ELF-1 (cell line): ENCODE data around the gene SCG5.
"Not testable (repeated sequence)": the region's sequence is repeated elsewhere in the genome, so short reads cannot be mapped to it uniquely, and the experiment has no call there.

Experiments
- DNase-seq: peaks from one replicate; pipeline ENCODE4 v3.0.0-alpha.2; 2016; ENCODE audit warnings: low read depth, low spot score

Gene SCG5, protein sequence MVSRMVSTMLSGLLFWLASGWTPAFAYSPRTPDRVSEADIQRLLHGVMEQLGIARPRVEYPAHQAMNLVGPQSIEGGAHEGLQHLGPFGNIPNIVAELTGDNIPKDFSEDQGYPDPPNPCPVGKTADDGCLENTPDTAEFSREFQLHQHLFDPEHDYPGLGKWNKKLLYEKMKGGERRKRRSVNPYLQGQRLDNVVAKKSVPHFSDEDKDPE

DNA sequence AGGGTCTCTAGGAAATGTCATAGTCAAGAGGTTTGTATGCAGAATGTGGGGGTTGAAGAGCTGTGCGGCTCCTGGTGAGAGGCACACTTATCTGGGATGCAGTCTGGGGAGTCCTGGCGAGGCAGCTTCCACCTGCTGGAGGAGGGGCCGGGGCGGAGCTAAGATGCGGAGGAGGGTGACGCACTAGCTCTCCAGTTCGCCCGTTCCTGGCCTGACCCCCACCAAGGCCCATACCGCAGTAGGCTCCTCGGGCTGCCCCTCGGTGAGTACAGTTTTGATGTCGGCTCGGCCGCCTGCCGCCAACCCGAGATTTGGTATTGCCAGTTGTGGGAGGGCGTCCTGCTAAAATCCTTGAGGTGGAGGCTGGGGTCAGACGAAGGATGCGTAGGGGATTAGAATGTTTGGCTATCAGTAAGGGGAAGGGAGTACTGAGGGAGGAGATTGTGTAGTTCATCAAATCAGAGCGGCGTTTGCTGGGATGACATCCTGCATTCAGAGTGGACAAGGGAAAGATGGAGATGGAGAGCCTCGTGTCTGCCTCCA, at the start of gene SCG5:
SCG5 (plus strand) TSS at position 194 of the 543 bp plus-strand sequence. CDS start 1,883 bp downstream, outside the sequence.
- peak; percentile 86 for DNase-seq

GRCh38 chr15:32593151-32593550, 48.4 kb upstream of the SCG5 start, which contains the start of gene GOLGA8N:
Gene GOLGA8N (plus strand): TSS chr15:32593456.
- DNase-seq, result not testable (repeated sequence)

GRCh38 chr15:32609518-32609917, 32.0 kb upstream of the SCG5 start:
- not testable (repeated sequence) for DNase-seq

DNA sequence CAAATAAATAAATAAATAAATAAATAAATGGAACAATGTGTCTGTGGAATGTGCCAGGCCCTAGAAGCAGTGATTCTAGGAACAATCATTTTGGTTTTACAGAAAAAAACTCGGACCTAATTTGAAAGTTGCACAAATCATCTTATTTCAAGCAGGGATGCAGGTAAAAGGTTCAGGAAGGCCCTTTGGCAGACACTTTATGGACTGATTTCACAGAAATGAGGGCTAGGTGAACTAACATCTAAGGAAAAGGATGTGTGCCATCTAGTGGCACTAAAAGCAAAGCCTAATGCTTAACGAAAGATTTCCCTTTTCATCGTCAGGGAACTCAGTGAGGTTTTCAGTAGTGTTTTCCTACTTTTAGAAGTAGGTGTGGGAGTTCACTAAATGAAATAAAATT, 30.8 kb upstream of the SCG5 start:
- DNase-seq, result peak; percentile 11

GRCh38 chr15:32614712-32615050, 26.8 kb upstream of the SCG5 start:
- DNase-seq, result not testable (repeated sequence)

- DNase-seq, result peak; percentile 91
Observed at GRCh38 chr15:32615051-32615870, 26.2 kb upstream of the SCG5 start, which contains the start of gene ARHGAP11A. Gene ARHGAP11A (plus strand): TSS chr15:32615504. CDS start chr15:32616212, 708 bp downstream.

GRCh38 chr15:32615871-32616426, 25.6 kb upstream of the SCG5 start:
- peak; percentile 25 for DNase-seq

DNA sequence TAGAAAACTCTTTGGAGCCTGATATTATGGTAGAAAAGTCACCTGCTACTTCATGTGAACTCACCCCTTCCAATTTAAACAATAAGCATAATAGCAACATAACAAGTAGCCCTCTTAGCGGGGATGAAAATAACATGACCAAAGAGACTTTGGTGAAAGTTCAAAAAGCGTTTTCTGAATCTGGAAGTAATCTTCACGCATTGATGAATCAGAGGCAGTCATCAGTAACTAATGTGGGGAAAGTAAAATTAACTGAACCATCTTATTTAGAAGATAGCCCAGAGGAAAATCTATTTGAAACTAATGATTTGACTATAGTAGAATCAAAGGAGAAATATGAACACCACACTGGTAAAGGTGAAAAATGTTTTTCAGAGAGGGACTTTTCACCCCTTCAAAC, 5.1 kb upstream of the SCG5 start:
- DNase-seq, result no peak

- no peak for DNase-seq
Observed at GRCh38 chr15:32636908-32637567, 4.5 kb upstream of the SCG5 start.

GRCh38 chr15:32637704-32638103, 3.8 kb upstream of the SCG5 start:
- no peak for DNase-seq

GRCh38 chr15:32642667-32643435, 1.3 kb downstream of the SCG5 start:
- no peak for DNase-seq

DNA sequence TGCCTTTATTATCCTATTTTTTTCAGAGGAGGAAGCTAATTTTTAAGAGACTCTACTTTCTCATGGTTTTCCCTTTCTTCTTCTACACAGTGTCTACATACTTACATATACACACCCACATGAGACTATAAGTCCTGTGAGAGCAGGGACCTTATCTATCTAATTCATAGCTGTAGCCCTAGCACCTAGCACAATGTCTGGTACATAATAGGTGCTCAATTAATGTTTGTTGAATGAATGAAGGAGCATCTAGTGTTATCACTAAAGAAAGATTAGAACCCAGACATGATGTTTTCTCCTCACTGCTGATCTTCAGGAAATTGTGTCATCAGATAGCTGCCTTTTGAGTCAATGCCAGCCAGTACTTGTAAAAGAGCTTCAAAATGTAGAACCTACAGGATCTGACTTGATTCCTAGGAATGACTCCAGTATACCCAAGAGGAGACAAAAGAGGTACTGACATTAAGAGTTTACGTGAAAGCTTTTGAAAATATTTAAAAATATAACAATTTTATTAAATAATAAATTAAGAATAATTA, 2.5 kb downstream of the SCG5 start:
- no peak for DNase-seq

- DNase-seq, result no peak
Observed at GRCh38 chr15:32646291-32646690, 4.8 kb downstream of the SCG5 start.

- peak; percentile 44 for DNase-seq
Observed at GRCh38 chr15:32649342-32649741, 7.8 kb downstream of the SCG5 start.

- peak; percentile 71 for DNase-seq
Observed at GRCh38 chr15:32651229-32651837, 9.8 kb downstream of the SCG5 start.

DNA sequence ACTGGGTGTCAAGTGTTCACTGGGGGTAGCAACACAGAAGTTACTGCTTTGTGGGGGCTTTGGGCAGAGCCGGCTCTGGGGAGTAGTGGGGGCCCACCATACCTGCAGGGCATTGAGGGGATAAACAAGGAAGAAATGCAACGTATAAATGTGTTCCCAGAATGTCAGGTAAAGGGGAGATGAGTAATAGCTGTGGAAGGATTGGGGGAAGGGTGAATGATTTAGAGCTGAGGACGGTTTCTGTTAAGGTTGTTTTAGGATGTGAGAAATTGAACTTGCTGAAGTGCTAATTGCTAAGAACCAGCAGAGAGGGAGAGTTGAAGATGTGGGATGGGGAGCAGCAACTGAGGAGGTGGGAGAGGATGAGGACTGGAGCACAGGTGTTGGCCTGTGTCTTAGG, 10.7 kb downstream of the SCG5 start:
- DNase-seq, result no peak

GRCh38 chr15:32656091-32656490, 14.6 kb downstream of the SCG5 start:
- no peak for DNase-seq

DNA sequence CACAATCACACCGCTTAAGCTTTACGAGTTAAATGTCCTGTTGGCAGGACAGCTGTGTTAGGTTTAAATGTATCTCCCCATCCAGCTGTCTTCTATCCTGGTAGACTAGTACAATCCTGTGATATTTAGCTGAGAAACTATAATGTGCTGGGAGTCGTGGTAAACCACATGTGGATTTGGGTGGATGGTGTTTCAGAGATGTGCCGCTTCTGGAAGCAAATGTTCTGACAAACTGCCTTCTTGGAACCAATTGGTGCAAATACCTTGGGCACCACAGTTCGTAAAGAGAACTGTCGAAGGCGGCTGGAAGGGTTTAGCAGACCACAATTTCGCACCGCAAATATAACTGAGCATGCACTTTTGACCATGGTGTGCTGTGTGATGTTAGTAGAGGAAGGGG, 15.0 kb downstream of the SCG5 start:
- DNase-seq, result no peak

- no peak for DNase-seq
Observed at GRCh38 chr15:32657198-32657883, 15.8 kb downstream of the SCG5 start.

DNA sequence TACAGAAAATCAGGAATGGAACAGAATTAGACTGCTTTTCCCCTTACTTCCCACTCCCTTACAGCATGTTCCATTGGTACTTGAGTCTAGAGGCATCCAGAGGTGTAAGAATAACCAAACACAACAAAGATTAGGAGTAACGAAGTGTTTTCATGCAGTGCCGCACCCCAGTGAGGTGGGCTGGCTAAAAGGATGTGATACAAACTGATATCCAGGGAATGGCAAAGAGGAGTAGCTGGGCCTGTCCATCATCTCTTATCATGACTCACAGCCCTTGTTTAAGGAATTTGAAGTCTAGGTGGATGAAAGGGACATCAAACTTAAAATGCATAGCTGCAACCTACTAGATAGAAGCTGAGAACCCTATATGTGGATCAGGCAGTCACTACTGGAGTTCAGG, 16.4 kb downstream of the SCG5 start:
- no peak for DNase-seq
